HG03521 (cell line): ENCODE measurements around the gene SAMD13.
"Not testable (repeated sequence)": the region's sequence is repeated elsewhere in the genome, so short reads cannot be mapped to it uniquely, and the experiment has no call there.

ENCODE experiments used
- ATAC-seq: cut with Tn5 transposase; IDR thresholded peaks from one replicate; pipeline ENCODE4 v1.9.1; 2021; ENCODE audit warnings: mild to moderate bottlenecking, moderate library complexity; ENCODE audit not compliant: unreplicated experiment

The SAMD13 gene

GRCh38 chr1:84283381-84283780, 18.1 kb upstream of the SAMD13 start:
- ATAC-seq, result no peak

GRCh38 chr1:84286071-84286470, 15.4 kb upstream of the SAMD13 start:
- ATAC-seq, result no peak

GRCh38 chr1:84287389-84287788, 14.1 kb upstream of the SAMD13 start:
- not testable (repeated sequence) for ATAC-seq

GRCh38 chr1:84289169-84289785, 12.2 kb upstream of the SAMD13 start:
- no peak for ATAC-seq

GRCh38 chr1:84291882-84292655, 9.4 kb upstream of the SAMD13 start:
- ATAC-seq, result no peak

GRCh38 chr1:84293766-84294165, 7.7 kb upstream of the SAMD13 start:
- no peak for ATAC-seq

GRCh38 chr1:84294751-84295150, 6.8 kb upstream of the SAMD13 start:
- no peak for ATAC-seq

GRCh38 chr1:84297546-84298244, 3.8 kb upstream of the SAMD13 start:
- no peak for ATAC-seq

GRCh38 chr1:84298328-84298683, 3.2 kb upstream of the SAMD13 start:
- ATAC-seq, result peak; percentile 81

GRCh38 chr1:84298684-84299535, 2.6 kb upstream of the SAMD13 start:
- peak; percentile 32 for ATAC-seq

GRCh38 chr1:84299536-84300170, 1.9 kb upstream of the SAMD13 start:
- no peak for ATAC-seq

GRCh38 chr1:84300501-84300900, 1.0 kb upstream of the SAMD13 start:
- no peak for ATAC-seq

GRCh38 chr1:84301785-84302385, 377 bp downstream of the SAMD13 start:
- ATAC-seq, result no peak

- ATAC-seq, result no peak
Measured at GRCh38 chr1:84303314-84303830, 1.9 kb downstream of the SAMD13 start.

GRCh38 chr1:84307398-84307797, 5.9 kb downstream of the SAMD13 start:
- no peak for ATAC-seq

- no peak for ATAC-seq
Measured at GRCh38 chr1:84311296-84311695, 9.8 kb downstream of the SAMD13 start.

- ATAC-seq, result no peak
Measured at GRCh38 chr1:84319662-84320061, 18.2 kb downstream of the SAMD13 start.

- ATAC-seq, result no peak
Measured at GRCh38 chr1:84327830-84328229, 26.3 kb downstream of the SAMD13 start.

GRCh38 chr1:84330125-84330984, 28.8 kb downstream of the SAMD13 start:
- ATAC-seq, result no peak
